ENCODE measurements around the gene CACNA1H. TPM values are rescaled to one million over a fixed set of nuclear protein-coding genes. Genes with fewer than 3 reads are reported as not detected.

The CACNA1H gene
- total and polyA plus RNA-seq, 2 of the 8 experiments (the other 6 are each of a cell fraction or from before 2014, with no cell fraction given), result 14.0 to 28.7 TPM

- Histone ChIP-seq H3K27ac (ENCODE audit: low read depth, low read length) (no peak overlapping the region), H3K4me1 (replicated peaks in 1 of 4; ENCODE audit: control insufficient read depth in 3 of 4, insufficient read depth in 4 of 4, low read length in 3 of 4) (peaks cover 0 to 4% (median under 1%) of the 10 kb centered on the region in 4 experiments; a peak in 1 of 7 replicates), H3K79me2 (ENCODE audit: control insufficient read depth in 1 of 2, insufficient read depth in 2 of 2, low read length in 2 of 2) (peaks cover 0 to 8% of the 10 kb centered on the region in 2 experiments; a peak in 1 of 4 replicates), H2AK5ac (ENCODE audit: low read depth, low read length) (no peak overlapping the region), H2BK20ac (ENCODE audit: low read length) (no peak overlapping the region), H4K20me1 (replicated peaks in 1 of 2; ENCODE audit: control insufficient read depth in 1 of 2, insufficient read depth in 2 of 2, low read length in 2 of 2) (peaks cover 6 to 30% of the 10 kb centered on the region in 2 experiments), H3K4ac (replicated peaks; ENCODE audit: insufficient read length, low read depth, low read length) (no peak overlapping the region), H2BK12ac (ENCODE audit: low read depth, low read length) (no peak overlapping the region), H3K14ac (ENCODE audit: insufficient read length) (no peak overlapping the region), H3K9me3 (ENCODE audit: insufficient read depth in 2 of 2, low read depth in 1 of 2, low read length in 1 of 2) (no peaks in the 10 kb centered on the region), H3K4me2 (ENCODE audit: insufficient read depth in 1 of 2, low read depth in 2 of 2, low read length in 2 of 2) (no peak overlapping the region), H3K27me3 (replicated peaks in 1 of 4; ENCODE audit: control insufficient read depth in 3 of 4, extremely low read depth in 1 of 4, insufficient read depth in 3 of 4, low read length in 3 of 4) (no peaks in the 10 kb centered on the region), H2BK5ac (ENCODE audit: low read depth, low read length) (no peak overlapping the region), H3K23ac (ENCODE audit: insufficient read length) (no peak overlapping the region), H4K8ac (ENCODE audit: extremely low read depth, insufficient read depth, low read length) (peak overlapping the region; percentile 3; the same call in 1 of the 2 replicates), H3K23me2 (ENCODE audit: low read depth, low read length) (no peaks in the 10 kb centered on the region), H2AFZ (ENCODE audit: low read length) (no peak overlapping the region), H3K9ac (replicated peaks in 1 of 4; ENCODE audit: extremely low read depth in 1 of 4, low read depth in 3 of 4, low read length in 3 of 4) (no peak overlapping the region), H4K5ac (ENCODE audit: insufficient read length, low read depth, low read length) (no peak overlapping the region), H3K56ac (replicated peaks; ENCODE audit: insufficient read length, low read depth, low read length) (no peak overlapping the region), H2BK15ac (ENCODE audit: low read length) (no peak overlapping the region), H3K36me3 (ENCODE audit: control insufficient read depth in 2 of 4, insufficient read depth in 4 of 4, low read length in 3 of 4) (no peaks in the 10 kb centered on the region), H3K79me1 (ENCODE audit: low read depth, low read length) (peaks cover 12% of the 10 kb centered on the region), H3K18ac (ENCODE audit: extremely low read depth, low read length) (no peak overlapping the region), H2BK120ac (replicated peaks; ENCODE audit: low read depth, low read length) (no peak overlapping the region), H4K91ac (replicated peaks; ENCODE audit: insufficient read length, low read length) (no peak overlapping the region), H3K4me3 (ENCODE audit: extremely low read depth in 1 of 4, insufficient read depth in 2 of 4, low read depth in 3 of 4, low read length in 4 of 4) (no peak overlapping the region)
- FAIRE-seq (no peak), DNase-seq (ENCODE audit: low read depth in 1 of 2, low spot score in 2 of 2) (no peak)
- 92% methylated on average over 16 of the region's 36 CpGs; no CpG with 5 or more reads in 1 of the 2 experiments for WGBS, 2 experiments (ENCODE audit: extremely low coverage in 1 of 2, insufficient coverage in 1 of 2, insufficient read length in 1 of 2, insufficient replicate concordance in 2 of 2, low coverage in 1 of 2, low lambda C conversion rate in 2 of 2, missing lambda C conversion rate in 1 of 2)
- POLR2A ChIA-PET (ENCODE audit: partially characterized antibody), result interaction anchor here (0.6 to 1.1 kb wide), 3 partner anchors 9 to 13 kb away, joined by 3 to 4 read pairs (median 3); no protein-coding TSS in a partner anchor
- CTCF ChIA-PET (ENCODE audit: partially characterized antibody), result interaction anchor here (0.9 to 1.8 kb wide), 3 partner anchors 8 to 52 kb away, joined by 3 to 8 read pairs (median 3); no protein-coding TSS in a partner anchor
- no peak for TF ChIP-seq SUZ12 (IDR thresholded peaks at IDR 0.05; ENCODE audit: low read length)
- TF ChIP-seq NRF1 (IDR thresholded peaks at IDR 0.05; ENCODE audit: low read depth, low read length), result no peak
- no peak for TF ChIP-seq PHF8 (conservative IDR thresholded peaks at IDR 0.05; ENCODE audit: low read depth, low read length)
- no peak for TF ChIP-seq ZNF274 (IDR thresholded peaks at IDR 0.05; ENCODE audit: borderline replicate concordance, extremely low read depth, low read length)
- TF ChIP-seq CBX5 (IDR thresholded peaks at IDR 0.05; ENCODE audit: low read depth, low read length), result no peak
- TF ChIP-seq ATF2 (IDR thresholded peaks at IDR 0.05; ENCODE audit: low read length), result no peak
- no peak for TF ChIP-seq KDM5A (IDR thresholded peaks at IDR 0.05; ENCODE audit: low read length)
- no peak for TF ChIP-seq HDAC2 (IDR thresholded peaks at IDR 0.05; ENCODE audit: borderline replicate concordance in 1 of 2, low read depth in 2 of 2, low read length in 2 of 2)
- no peak for TF ChIP-seq USF2 (IDR thresholded peaks at IDR 0.05; ENCODE audit: low read length)
- TF ChIP-seq POU5F1 (IDR thresholded peaks at IDR 0.05; ENCODE audit: low read depth, low read length), result no peak
These were observed 19.0 kb downstream of the CACNA1H start for GRCh38 chr16:1171854-1172428.
